Midbrain (tissue), 1 donor: Measurements from ENCODE around the gene ATG10.
"Not testable (repeated sequence)": the region's sequence is repeated elsewhere in the genome, so short reads cannot be mapped to it uniquely, and the experiment has no call there.

Experiments used
- DNase-seq: peaks from one replicate; lab custom pipeline; 2025; lab: John Stamatoyannopoulos, UW

The ATG10 gene

GRCh38 chr5:82054004-82054710, 82.3 kb downstream of the ATG10 start:
- DNase-seq = no peak

DNA sequence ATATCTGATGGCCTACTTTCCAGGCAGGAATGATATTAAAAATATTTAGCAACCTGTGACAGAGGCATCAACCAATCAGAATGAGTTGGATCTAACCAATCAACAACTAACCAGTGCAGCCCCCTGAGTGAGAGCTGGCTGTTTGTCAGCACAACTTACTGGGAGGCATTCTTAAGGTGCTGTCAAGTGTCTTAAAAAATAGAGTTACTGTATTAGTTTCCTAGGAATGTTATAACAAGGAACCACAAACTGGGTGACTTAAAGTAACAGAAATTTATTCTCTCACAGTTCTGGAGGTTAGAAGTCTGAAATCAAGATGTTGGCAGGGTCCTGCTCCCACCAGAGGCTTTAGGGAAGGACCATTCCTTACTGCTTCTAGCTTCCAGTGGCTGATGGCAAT, 85.2 kb downstream of the ATG10 start:
- DNase-seq = no peak

DNA sequence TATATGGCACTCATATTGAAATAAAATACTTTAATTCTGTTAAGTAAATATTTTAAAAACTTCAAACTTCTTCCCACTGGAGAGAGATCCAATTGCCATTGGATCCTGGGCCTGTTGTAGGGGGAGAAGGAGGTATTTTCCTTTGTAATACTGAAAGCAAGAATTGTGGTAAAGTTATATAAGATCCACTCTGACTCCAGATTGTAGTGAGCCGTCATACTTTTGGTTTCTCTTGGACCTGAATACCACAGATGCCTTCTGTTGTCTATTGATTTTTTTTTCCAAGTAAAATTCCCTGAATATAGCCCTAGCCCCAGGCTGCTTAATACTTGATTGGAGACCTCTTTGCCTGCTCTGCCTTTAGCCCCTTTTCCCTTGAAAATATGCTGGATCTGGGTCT, 86.9 kb downstream of the ATG10 start:
- DNase-seq = no peak

GRCh38 chr5:82066791-82067190, 95.0 kb downstream of the ATG10 start:
- no peak for DNase-seq

DNA sequence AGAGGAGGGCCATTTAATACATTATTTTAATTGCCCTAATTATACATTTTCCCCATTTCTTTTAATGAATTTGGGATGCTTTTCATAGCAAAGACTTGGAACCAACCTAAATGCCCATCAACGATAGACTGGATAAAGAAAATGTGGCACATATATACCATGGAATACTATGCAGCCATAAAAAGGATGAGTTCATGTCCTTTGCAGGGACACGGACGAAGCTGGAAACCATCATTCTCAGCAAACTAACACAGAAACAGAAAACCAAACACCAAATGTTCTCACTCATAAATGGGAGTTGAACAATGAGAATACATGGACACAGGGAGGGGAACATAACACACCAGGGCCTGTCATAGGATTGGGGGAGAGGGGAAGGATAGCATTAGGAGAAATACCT, 96.2 kb downstream of the ATG10 start:
- not testable (repeated sequence) for DNase-seq

- DNase-seq = no peak
Measured at GRCh38 chr5:82068723-82069122, 96.9 kb downstream of the ATG10 start.

- no peak for DNase-seq
Measured at GRCh38 chr5:82072138-82072537, 100.3 kb downstream of the ATG10 start.

GRCh38 chr5:82073179-82073578, 101.4 kb downstream of the ATG10 start:
- no peak for DNase-seq

DNA sequence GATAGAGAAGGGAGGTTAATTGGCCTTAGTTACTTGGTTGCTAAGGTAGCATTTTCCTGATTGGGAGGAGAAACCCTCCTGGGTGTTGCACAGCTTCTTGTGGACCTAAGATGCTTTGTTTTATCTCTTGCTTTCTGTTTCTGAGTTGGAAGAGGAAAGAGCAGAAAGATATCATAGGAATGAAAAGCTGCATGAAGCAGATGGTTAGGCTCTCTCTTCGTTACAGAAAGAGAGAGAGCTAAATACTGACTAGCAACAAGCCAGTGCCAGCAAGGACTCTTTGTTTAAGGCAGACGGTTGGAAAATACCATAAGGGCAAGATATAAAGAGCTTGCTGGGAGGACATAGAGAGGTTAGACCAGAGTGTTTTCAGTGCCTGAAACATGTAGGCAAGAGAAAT, 103.1 kb downstream of the ATG10 start:
- DNase-seq = no peak

- no peak for DNase-seq
Measured at GRCh38 chr5:82077496-82077895, 105.7 kb downstream of the ATG10 start.

GRCh38 chr5:82091617-82092016, 119.8 kb downstream of the ATG10 start:
- DNase-seq = no peak

DNA sequence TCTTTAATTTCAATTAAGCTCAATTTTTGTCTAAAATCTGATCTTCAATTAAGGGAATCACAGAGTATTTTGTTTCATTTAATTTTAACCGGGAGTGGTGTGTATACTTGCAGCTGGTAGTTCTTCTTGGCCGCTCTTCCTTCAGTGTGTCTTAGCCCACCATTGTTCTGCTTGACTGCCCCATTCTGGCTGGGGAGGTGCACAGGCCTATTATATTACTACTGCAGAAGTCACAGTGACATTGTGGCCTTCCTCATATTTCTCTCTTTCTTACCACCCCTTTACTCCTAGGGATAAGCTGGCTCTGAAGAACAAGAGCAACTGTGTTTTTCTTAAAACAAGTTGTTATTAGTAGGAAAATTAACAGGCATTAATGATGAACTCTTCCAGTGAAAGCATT, 123.7 kb downstream of the ATG10 start:
- DNase-seq = no peak

DNA sequence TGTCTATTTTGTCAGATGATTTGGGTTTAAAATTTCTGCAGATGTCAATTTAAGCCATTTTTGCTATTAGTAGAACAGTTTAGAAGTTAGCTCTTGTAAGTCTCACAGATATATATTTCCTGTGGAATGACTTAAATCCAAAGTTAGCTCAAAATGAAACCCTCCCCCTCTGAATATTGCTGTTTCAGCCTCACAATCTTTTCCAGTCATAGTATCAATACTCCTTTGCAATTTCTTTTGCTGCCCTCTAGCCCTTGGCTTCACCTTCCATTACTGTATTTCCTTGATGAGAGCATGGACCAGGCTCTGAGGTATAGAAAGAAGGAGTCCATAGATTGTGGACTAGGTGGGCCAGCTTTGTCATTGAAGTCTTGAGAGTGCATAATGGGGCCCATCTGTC, 124.4 kb downstream of the ATG10 start:
- DNase-seq = no peak

- DNase-seq = no peak
Measured at GRCh38 chr5:82100303-82101077, 128.7 kb downstream of the ATG10 start.

DNA sequence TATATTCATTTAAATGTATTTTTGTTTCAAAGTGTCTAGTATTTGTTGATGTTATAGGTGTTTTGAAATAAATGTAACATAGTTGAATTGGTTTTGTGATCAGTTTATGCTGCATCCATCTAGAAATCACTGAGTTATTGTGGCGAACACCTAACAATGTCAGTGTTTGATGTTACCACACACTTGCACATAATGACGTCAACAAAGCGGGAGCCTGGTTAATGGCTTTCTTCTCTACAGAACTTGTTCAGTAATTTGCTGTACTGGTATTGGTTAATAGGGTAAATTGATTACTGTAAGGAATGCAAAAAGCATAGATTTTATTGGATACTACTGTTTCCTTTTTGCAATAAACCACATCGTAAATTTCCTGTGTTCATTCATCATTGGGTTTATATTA, 133.0 kb downstream of the ATG10 start:
- no peak for DNase-seq

DNA sequence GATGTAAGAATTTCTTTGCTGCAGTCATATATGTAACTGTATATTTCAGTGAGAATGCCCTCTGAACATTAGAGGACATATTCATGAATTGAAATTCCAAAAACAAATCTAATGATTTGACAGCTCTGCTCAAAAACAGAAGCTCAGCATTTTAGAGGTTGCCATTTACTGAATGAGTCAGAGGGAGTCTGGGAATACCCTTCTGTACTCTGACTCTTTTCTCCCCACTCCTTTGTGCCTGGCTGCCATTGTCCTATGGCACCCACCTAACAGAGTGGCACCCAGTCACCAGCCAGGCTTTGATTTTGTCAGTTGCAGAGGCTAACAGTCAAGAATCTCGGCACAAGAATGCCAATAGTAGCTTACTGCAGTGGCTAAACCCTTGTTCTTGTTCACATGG, 133.6 kb downstream of the ATG10 start:
- no peak for DNase-seq

DNA sequence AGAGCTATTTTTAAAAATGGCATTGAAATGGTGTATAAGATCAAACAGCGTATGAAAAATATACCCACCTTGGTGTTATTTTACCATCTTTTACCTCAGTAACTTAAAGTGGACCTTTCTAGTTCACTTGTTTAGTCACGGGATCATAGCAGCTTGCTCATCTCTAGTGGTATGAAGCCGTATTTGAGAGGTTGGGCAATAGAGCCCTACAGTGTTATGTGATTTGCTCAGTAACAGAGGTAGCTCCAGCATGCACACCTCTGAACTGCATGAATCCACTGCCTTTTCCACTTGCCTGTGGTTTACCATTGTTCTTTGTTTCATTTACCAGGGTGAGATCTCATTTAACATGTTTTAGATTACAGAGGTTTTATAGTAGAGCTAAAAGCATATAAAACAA, 134.4 kb downstream of the ATG10 start:
- no peak for DNase-seq

- DNase-seq = no peak
Measured at GRCh38 chr5:82106756-82107155, 134.9 kb downstream of the ATG10 start.

DNA sequence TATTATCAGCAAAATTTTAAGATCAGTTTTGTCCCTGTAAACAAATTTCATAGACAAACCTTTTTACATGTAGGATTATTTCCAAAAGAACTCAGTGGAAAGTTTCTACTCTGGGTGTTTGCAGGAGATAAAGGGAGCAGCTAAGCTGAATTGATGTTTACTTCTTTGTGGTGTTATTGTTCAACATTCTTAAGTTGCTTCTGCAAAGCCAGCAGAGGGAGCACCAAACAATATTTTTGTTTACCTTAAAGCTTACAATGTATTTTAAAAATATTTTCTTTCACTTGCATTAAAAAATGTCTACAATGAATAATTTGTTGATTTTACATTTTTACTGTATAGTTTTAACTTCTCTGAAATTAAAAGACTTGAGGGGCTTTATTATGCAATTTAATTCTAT, 135.4 kb downstream of the ATG10 start:
- peak; percentile 26 for DNase-seq

DNA sequence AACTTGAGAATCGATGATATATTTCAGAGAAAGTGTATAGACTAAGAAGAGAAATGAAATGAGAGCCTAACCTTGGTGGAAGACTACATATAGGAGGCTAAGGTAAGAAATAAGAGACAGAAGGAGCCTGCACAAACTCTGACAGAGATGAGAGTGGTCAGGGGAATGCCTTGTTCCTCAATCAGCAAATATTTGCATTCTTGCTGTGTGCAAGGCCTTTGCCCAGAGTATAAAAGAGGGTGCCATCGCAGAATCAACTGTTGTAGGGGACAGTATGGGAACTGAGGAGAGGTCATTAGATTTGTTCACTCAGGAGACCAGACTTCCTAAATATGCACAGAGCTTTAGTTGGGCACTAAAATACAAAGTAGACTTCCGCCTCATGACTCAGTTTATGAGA, 137.2 kb downstream of the ATG10 start:
- no peak for DNase-seq

DNA sequence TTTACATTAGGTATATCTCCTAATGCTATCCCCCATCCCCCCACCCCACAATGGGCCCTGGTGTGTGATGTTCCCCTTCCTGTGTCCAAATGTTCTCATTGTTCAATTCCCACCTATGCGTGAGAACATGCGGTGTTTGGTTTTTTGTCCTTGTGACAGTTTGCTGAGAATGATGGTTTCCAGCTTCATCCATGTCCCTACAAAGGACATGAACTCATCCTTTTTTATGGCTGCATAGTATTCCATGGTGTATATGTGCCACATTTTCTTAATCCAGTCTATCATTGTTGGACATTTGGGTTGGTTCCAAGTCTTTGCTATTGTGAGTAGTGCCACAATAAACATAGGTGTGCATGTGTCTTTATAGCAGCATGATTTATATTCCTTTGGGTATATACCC, 138.1 kb downstream of the ATG10 start:
- not testable (repeated sequence) for DNase-seq

GRCh38 chr5:82111191-82111590, 139.4 kb downstream of the ATG10 start:
- no peak for DNase-seq

DNA sequence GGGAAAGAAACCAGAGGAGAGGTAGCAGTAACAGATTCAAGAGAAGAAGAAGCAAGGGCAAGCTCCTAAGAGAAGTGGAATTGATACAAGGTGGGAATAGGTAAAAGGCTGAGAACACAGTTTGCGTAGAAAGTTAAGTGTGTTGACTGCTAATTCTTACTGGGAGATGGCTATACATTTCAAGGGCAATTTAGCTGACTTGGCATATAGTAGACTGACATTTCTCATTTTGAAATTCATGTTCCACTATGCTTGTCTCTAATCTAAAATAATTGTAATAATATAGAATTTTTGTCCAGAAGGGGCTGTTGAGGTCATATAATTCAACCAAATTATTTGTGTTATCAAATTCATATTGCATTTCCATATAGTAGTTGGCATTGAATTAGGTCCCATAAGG, 144.0 kb downstream of the ATG10 start:
- DNase-seq = no peak

- no peak for DNase-seq
Measured at GRCh38 chr5:82119889-82120288, 148.1 kb downstream of the ATG10 start.
